ENCODE measurements around the gene BHMT2.

BHMT2 gene

GRCh38 chr5:79111960-79112702, 42.6 kb downstream of the BHMT2 start:
- Histone ChIP-seq H3K4me3 (ENCODE audit: low read length, poor library complexity, severe bottlenecking) (no peak overlapping the region), H4K20me1 (ENCODE audit: insufficient read depth, low read length, poor library complexity, severe bottlenecking) (no peaks in the 10 kb centered on the region), H3K36me3 (ENCODE audit: insufficient read depth, low read length) (no peaks in the 10 kb centered on the region), H2AFZ (ENCODE audit: low read length) (no peak overlapping the region), H3K4me1 (ENCODE audit: insufficient read depth, low read length, poor library complexity, severe bottlenecking) (peaks cover 18% of the 10 kb centered on the region), H3K4me2 (ENCODE audit: low read depth, low read length, poor library complexity, severe bottlenecking) (no peak overlapping the region), H3K79me2 (ENCODE audit: insufficient read depth, low read length) (no peaks in the 10 kb centered on the region), H3F3A (ENCODE audit: low read depth) (no peaks in the 10 kb centered on the region), H3K27me3 (ENCODE audit: insufficient read depth, low read length, poor library complexity, severe bottlenecking) (no peaks in the 10 kb centered on the region), H3K9ac (ENCODE audit: low read depth, low read length, poor library complexity, severe bottlenecking) (no peak overlapping the region), H3K9me3 (ENCODE audit: insufficient read depth, low read depth, low read length) (no peaks in the 10 kb centered on the region), H3K9me2 (replicated peaks; ENCODE audit: low read depth, low read length) (no peaks in the 10 kb centered on the region)
- no peak for TF ChIP-seq EZH2phosphoT487 (IDR thresholded peaks at IDR 0.05; ENCODE audit: borderline replicate concordance)
- no peak for TF ChIP-seq CTCF (conservative IDR thresholded peaks at IDR 0.05; ENCODE audit: low read length)

- no peak overlapping the region for H3K4me2 ChIP-seq (ENCODE audit: low read depth, low read length, poor library complexity, severe bottlenecking)
- H3F3A ChIP-seq (ENCODE audit: low read depth): no peaks in the 10 kb centered on the region
- H4K20me1 ChIP-seq (ENCODE audit: insufficient read depth, low read length, poor library complexity, severe bottlenecking): no peaks in the 10 kb centered on the region
- no peaks in the 10 kb centered on the region for H3K9me2 ChIP-seq (replicated peaks; ENCODE audit: low read depth, low read length)
- no peak for TF ChIP-seq CTCF (conservative IDR thresholded peaks at IDR 0.05; ENCODE audit: low read length)
- TF ChIP-seq EZH2phosphoT487 (IDR thresholded peaks at IDR 0.05; ENCODE audit: borderline replicate concordance): no peak
- H3K36me3 ChIP-seq (ENCODE audit: insufficient read depth, low read length): no peaks in the 10 kb centered on the region
- H3K4me1 ChIP-seq (ENCODE audit: insufficient read depth, low read length, poor library complexity, severe bottlenecking): peaks cover 12% of the 10 kb centered on the region
- no peaks in the 10 kb centered on the region for H3K79me2 ChIP-seq (ENCODE audit: insufficient read depth, low read length)
- H3K9me3 ChIP-seq (ENCODE audit: insufficient read depth, low read depth, low read length): no peaks in the 10 kb centered on the region
- no peak overlapping the region for H3K9ac ChIP-seq (ENCODE audit: low read depth, low read length, poor library complexity, severe bottlenecking)
- no peak overlapping the region for H2AFZ ChIP-seq (ENCODE audit: low read length)
- no peak overlapping the region for H3K4me3 ChIP-seq (ENCODE audit: low read length, poor library complexity, severe bottlenecking)
- H3K27me3 ChIP-seq (ENCODE audit: insufficient read depth, low read length, poor library complexity, severe bottlenecking): no peaks in the 10 kb centered on the region
These were observed 43.1 kb downstream of the BHMT2 start for GRCh38 chr5:79112703-79113058.

- H3K36me3 ChIP-seq (ENCODE audit: insufficient read depth, low read length): no peaks in the 10 kb centered on the region
- H4K20me1 ChIP-seq (ENCODE audit: insufficient read depth, low read length, poor library complexity, severe bottlenecking): no peaks in the 10 kb centered on the region
- H3K27me3 ChIP-seq (ENCODE audit: insufficient read depth, low read length, poor library complexity, severe bottlenecking): no peaks in the 10 kb centered on the region
- TF ChIP-seq CTCF (conservative IDR thresholded peaks at IDR 0.05; ENCODE audit: low read length) (no peak), EZH2phosphoT487 (IDR thresholded peaks at IDR 0.05; ENCODE audit: borderline replicate concordance) (no peak)
- H3K79me2 ChIP-seq (ENCODE audit: insufficient read depth, low read length): no peaks in the 10 kb centered on the region
- H3K9me2 ChIP-seq (replicated peaks; ENCODE audit: low read depth, low read length): no peaks in the 10 kb centered on the region
- H3K4me1 ChIP-seq (ENCODE audit: insufficient read depth, low read length, poor library complexity, severe bottlenecking): no peaks in the 10 kb centered on the region
- no peak overlapping the region for H3K9ac ChIP-seq (ENCODE audit: low read depth, low read length, poor library complexity, severe bottlenecking)
- no peak overlapping the region for H2AFZ ChIP-seq (ENCODE audit: low read length)
- H3F3A ChIP-seq (ENCODE audit: low read depth): no peaks in the 10 kb centered on the region
- no peak overlapping the region for H3K4me3 ChIP-seq (ENCODE audit: low read length, poor library complexity, severe bottlenecking)
- H3K4me2 ChIP-seq (ENCODE audit: low read depth, low read length, poor library complexity, severe bottlenecking): no peak overlapping the region
- H3K9me3 ChIP-seq (ENCODE audit: insufficient read depth, low read depth, low read length): no peaks in the 10 kb centered on the region
These were observed 49.9 kb downstream of the BHMT2 start for GRCh38 chr5:79119486-79119885.
